NCI-H345 treated with DMSO at 0.1 percent for 48 hours (cell line): Measurements from ENCODE around the gene SCAMP3.

Experiments used
- DNase-seq: peaks from one replicate; lab custom pipeline; 2025; ENCODE audit not compliant: unreplicated experiment; lab: John Stamatoyannopoulos, UW

SCAMP3 gene

DNA sequence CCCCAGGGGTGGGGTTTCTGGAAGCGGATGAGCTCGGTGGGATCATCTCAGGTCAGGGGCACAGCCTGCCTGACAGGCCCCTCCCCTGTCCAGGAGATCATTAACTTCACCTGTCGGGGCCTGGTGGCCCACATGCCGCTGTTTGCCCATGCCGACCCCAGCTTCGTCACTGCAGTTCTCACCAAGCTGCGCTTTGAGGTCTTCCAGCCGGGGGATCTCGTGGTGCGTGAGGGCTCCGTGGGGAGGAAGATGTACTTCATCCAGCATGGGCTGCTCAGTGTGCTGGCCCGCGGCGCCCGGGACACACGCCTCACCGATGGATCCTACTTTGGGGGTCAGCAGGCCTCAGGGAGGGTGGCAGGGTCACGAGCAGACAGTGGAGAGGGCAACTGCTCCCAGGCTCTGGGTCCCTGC is 23.5 kb upstream of the SCAMP3 start:
- no peak for DNase-seq

DNA sequence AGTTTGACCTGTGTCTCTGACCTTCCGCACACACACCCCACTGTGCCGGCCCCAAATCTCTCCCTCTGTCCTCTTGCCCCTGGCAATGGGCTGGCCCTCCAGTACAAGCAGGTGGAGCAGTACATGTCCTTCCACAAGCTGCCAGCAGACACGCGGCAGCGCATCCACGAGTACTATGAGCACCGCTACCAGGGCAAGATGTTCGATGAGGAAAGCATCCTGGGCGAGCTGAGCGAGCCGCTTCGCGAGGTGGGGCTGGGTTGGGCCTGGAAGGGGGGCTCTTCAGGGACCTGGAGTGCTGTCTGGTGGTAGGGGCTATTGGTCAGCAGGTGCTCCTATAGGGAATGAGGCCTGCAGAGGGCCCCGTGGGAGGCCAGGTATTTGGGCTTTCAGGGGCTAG is 22.9 kb upstream of the SCAMP3 start:
- no peak for DNase-seq

GRCh38 chr1:155284476-155284875 is 22.3 kb upstream of the SCAMP3 start:
- DNase-seq: no peak

DNA sequence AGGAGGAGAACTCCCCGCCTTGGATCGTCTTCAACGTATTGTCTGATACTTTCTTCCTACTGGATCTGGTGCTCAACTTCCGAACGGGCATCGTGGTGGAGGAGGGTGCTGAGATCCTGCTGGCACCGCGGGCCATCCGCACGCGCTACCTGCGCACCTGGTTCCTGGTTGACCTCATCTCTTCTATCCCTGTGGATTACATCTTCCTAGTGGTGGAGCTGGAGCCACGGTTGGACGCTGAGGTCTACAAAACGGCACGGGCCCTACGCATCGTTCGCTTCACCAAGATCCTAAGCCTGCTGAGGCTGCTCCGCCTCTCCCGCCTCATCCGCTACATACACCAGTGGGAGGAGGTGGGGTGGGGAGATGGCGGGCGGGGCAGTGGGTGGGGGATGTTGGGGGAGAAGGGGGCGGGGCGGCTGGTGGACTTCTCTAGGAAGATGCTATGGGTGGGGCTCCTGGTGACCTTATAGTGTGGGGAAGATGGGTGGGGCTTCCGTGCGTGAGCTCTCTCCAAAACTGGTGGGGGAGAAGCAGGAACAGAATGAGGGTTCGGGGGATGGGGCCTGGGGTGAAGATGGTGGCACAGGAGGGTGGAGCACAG is 20.4 kb upstream of the SCAMP3 start:
- DNase-seq: no peak

- DNase-seq: no peak
Observed at GRCh38 chr1:155279268-155279667, 17.1 kb upstream of the SCAMP3 start.

DNA sequence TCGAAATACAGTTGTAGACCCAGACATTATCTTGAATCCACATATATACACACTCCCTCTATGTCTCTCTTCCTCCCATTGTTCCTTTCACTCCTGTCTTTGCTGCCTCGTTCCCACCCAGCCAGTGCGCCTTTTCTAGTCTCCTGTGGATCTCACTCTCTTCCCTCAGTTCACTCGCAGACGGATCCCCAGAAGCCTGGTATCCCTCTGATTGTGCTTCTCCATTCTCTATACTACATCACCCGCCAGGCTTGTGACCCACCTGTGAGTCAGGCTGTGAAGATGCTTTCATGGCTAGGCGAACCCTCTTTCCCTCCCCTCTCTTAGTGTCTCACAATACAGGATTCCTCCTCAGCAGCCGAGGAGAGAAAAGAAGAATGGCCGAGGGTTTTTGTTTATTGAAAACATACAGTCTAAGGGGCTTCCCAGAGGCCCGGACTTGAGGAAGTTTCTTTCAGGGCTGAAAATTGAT is 16.6 kb upstream of the SCAMP3 start:
- DNase-seq: no peak

DNA sequence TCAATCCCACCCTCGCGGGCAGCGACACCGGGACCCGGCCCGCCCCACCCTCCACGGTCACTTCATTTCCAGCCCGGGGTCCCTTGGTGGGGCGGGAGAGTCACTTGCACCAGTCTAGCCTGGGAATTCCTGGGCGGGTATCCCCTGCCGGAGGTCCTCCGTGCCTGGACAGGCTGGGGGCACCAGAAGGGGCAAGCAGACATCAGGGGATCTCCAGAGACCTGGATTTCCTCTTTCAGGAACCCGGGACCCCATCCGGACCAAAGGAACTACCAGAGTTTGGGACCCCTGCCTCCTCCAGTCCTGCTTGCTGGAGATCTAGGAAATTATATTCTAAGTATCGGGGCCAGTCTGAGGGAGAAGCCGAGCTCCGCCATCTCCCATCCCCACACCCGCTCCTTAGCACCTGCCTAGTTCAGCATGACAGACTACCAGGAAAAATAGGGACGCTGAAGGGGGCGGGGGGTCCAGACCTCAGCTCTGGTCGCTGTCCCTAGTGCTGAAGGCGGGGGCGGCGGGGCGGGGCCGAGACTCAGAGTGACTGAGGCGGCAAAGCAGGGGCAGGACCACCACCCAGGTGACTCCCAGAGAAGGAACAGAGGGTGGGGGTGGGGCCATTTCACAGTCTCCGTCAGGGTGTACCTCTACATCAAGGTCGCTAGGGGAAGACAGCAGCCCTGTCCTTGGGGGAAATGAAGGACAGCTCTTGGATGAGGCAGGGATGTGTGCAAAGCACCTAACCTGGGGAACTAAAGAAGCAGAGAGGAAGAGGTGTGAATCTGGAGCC is 15.9 kb upstream of the SCAMP3 start:
- peak; percentile 80 for DNase-seq

DNA sequence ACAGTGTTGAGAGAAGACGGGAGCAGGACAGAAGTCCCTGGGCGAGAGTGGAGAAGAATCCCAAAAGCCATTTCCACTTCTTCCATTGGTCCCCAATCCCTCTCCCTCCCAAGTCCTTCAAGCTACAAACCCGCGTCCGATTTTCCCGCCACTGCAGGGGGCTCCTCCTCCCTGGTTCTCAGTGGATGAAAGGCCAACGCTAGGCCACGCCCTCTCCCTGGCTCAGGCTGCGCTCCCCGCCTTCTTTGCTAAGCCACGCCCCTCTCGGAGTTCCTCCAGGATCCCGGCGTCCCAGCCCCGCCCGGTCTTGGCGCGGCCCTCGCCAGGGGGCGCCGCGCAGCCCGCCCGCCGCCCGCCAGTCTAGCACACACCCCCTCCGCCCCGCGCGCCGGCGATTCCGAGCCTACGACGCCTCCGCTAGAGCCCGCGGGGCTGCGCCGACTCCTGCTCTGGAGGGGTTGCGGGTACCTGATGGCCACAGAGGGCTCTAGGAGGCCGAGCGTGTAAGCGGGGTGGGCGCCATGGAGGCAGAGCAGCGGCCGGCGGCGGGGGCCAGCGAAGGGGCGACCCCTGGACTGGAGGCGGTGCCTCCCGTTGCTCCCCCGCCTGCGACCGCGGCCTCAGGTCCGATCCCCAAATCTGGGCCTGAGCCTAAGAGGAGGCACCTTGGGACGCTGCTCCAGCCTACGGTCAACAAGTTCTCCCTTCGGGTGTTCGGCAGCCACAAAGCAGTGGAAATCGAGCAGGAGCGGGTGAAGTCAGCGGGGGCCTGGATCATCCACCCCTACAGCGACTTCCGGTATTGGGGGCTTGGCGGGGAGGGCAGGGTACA is 15.1 kb upstream of the SCAMP3 start, which contains the start of gene HCN3:
Gene HCN3 (plus strand): TSS at position 394 of the 832 bp plus-strand sequence. CDS start 128 bp downstream, at position 522.
- DNase-seq: peak; percentile 100

DNA sequence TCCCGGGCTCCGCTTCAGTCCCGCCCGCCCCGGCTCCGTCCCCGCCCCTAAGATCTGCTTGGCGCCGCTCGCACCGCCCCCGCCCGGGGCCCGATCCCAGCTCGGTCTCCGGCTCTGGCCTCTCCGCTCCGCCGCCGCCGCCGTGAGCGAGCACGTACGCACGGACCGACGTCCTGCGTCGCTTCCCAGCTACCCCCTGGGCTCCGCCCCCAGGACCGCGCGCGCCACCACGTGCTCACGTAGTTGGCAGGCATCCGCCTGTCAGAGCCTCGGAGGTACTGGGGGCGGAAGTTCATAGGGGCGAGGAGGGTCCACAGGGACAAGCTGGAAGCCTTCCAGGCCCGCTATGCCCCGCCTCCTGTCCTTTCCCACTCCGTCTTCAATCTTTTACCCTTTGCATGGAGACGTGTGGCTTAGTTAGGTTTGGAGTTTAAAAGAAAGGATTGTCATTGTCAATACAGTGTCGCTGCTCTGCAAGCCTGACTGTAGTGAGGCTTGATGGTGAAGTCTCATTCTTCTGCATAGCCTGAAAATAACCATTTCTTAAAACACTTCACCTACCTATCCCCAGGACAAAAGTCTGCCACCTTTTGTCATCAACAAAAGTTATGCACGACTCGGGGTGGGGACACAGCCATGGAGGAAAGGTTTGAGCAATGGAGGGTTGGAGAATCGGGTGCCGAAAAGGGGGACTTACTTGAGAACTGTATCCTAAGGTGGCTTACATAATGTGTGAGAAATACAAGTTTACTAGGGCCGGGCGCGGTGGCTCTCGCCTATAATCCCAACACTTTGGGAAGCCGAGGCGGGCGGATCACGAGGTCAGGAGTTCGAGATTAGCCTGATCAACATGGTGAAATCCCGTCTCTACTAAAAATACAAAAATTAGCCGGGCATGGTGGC is 11.4 kb upstream of the SCAMP3 start, which contains the start of gene CLK2:
Gene CLK2 (minus strand): TSS at position 162 of the 903 bp plus-strand sequence. CDS start 2,527 bp downstream, outside the sequence.
- peak; percentile 99 for DNase-seq

DNA sequence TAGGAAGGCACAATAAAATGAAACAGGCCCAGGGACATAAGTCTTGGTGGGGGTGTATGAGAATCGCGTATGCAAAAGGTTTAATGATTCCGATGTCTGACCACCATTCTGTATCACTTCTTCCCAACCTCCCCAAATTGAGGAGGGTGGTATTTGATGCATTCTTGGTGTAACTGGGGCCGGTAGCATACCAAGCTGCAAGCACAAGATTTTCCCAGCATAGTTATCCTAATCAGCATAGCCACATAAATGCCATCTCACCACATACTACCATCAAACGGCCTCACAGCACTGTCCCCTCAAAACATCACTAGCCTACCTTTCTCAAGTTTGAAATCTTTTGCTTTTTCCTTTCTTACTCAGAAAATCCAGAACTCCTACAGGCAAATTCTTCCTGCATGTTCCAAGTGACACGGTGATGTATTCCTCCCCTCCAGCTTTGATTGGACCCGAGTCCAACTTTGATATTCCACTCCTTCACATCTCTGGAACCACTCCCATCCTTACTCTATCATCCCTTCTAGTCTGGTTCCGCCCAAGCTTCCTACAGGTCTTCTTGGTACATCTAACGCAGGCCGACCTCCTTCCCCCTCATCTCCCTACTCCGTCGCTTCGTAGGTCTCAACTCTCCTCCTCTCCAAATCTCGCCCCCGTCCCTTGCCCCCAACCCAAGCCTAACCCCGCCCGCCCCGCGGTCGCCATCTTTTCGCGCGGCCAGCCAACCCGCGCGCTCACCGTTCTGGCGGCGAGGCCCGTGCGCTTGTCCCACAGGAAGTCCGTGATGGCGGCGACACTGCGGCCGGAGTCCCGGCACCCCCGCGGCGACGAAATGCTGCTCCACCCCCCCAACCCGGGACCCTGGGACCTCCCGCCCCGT is 10.5 kb upstream of the SCAMP3 start:
- DNase-seq: peak; percentile 81

DNA sequence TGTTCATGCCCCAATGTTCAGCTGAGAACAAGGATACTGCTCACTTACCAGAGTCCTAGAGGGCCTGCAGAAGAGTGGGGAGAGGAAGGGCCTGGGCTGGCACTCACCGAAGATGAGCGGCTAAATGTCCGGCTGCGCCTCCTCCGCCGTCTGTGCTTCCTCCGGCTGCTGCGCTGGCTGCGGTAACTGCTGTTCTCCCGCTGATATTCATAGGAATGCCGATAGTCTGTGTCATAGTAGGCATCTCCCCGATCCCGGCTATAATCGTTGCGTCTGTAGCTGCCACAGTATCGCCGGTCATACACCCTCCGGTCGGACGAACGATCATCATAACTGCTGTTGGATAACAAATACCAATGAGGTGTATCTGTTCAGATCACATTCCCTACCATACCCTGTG is 7.2 kb upstream of the SCAMP3 start:
- no peak for DNase-seq

GRCh38 chr1:155268630-155269029 is 6.5 kb upstream of the SCAMP3 start:
- DNase-seq: no peak

DNA sequence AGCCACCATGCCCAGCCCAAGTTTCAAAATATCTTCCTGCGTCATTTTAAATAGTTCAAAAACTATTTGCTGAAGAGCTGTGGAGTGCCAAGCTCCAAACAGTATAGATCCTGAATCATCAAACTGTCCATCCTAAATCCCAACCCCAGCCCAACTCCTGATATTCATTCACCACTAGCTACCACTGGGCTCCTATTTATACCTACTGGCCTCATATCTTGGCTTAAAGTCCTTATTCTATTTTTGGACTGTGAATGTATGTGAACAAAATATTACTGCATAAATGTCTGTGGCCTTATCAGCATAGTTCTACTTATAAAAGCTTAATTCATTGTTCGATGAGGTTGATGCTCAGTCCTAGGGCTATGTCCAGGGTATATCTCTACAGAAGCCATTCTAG is 5.2 kb upstream of the SCAMP3 start:
- no peak for DNase-seq

DNA sequence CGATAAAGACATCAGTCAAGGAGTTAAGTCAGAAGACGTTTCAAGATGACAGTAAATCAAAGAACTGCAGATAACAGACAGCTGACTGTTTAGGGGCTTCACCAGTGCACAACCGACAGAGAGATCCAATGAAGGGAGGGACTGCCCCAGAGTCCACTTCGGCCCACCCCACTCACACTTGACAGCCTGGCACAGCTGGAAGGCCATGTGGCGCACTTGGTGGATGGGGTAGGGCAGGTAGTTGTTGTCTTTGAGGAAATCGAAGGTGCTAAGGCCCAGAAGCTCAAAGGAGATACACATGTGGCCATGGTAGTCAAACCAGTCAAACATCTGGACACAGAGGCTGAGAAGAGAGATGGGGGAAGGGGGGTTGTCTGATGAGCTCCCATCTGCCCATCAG is 4.4 kb upstream of the SCAMP3 start:
- no peak for DNase-seq

- no peak for DNase-seq
Observed at GRCh38 chr1:155263067-155263466, 907 bp upstream of the SCAMP3 start.

GRCh38 chr1:155261493-155261851 is 688 bp downstream of the SCAMP3 start:
- no peak for DNase-seq

- DNase-seq: no peak
Observed at GRCh38 chr1:155260276-155260675, 1.9 kb downstream of the SCAMP3 start.

GRCh38 chr1:155256058-155256852 is 5.9 kb downstream of the SCAMP3 start:
- DNase-seq: no peak
